A673 (cell line): ENCODE measurements around the gene NDUFAF3.

Experiments used
- CTCF ChIP-seq: fragments of 300-800, 200-600 bp; sonication (generic); conservative IDR thresholded peaks from 2 replicates; pipeline ENCODE4 v1.5.1; 2017; ENCODE audit warnings: low read depth, mild to moderate bottlenecking, antibody characterized with exemption, low read length, moderate library complexity, mixed read lengths
- EZH2 ChIP-seq: fragments of 200-600 bp; sonication (generic); IDR thresholded peaks from 2 replicates; pipeline ENCODE4 v1.6.1; 2017; ENCODE audit warnings: borderline replicate concordance, low read depth, mild to moderate bottlenecking, mixed read lengths, antibody characterized with exemption, low read length; ENCODE audit not compliant: poor library complexity, severe bottlenecking

DNA sequence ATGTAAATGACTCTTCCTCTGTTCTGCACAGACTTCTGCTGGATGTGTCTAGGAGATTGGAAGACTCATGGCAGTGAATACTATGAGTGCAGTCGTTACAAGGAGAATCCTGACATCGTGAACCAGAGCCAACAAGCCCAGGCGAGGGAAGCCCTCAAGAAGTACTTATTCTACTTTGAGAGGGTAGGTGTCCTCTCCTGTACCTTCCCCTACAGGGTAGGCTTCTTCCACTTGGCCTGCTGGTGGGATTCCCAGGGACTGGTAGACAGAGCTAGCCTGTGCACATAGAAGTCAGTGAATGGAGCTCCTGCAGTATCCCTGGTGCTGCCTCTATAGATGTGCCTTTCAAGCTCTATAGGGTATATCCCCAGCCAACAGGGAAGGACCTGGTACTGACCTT, 42.5 kb upstream of the NDUFAF3 start:
- TF ChIP-seq CTCF: no peak
- TF ChIP-seq EZH2: no peak
